Measurements from ENCODE around the gene STAT4.

The STAT4 gene

GRCh38 chr2:191176305-191176704 lies 25.5 kb upstream of the STAT4 start:
- Histone ChIP-seq H3K27ac (ENCODE audit: low read depth, low read length) (no peak overlapping the region), H3K27me3 (ENCODE audit: control insufficient read depth in 1 of 2, insufficient read depth in 2 of 2, low read length in 2 of 2) (no peaks in the 10 kb centered on the region), H3K4me1 (ENCODE audit: control insufficient read depth in 1 of 2, insufficient read depth in 2 of 2, low read length in 2 of 2) (peaks cover 10 to 26% of the 10 kb centered on the region in 2 donors), H3K9me3 (ENCODE audit: control insufficient read depth in 1 of 2, low read length in 2 of 2) (no peaks in the 10 kb centered on the region), H3K36me3 (ENCODE audit: control insufficient read depth in 1 of 2, insufficient read depth in 2 of 2, low read length in 2 of 2) (no peaks in the 10 kb centered on the region), H3K9ac (ENCODE audit: low read depth in 1 of 2, low read length in 2 of 2) (no peak overlapping the region), H3K4me3 (ENCODE audit: low read depth in 1 of 2, low read length in 2 of 2) (no peak overlapping the region)

- Histone ChIP-seq H3K27me3 (ENCODE audit: control insufficient read depth in 1 of 2, insufficient read depth in 2 of 2, low read length in 2 of 2) (no peaks in the 10 kb centered on the region), H3K4me1 (ENCODE audit: control insufficient read depth in 1 of 2, insufficient read depth in 2 of 2, low read length in 2 of 2) (peaks cover 10 to 26% of the 10 kb centered on the region in 2 donors), H3K9me3 (ENCODE audit: control insufficient read depth in 1 of 2, low read length in 2 of 2) (no peaks in the 10 kb centered on the region), H3K36me3 (ENCODE audit: control insufficient read depth in 1 of 2, insufficient read depth in 2 of 2, low read length in 2 of 2) (no peaks in the 10 kb centered on the region), H3K9ac (ENCODE audit: low read depth in 1 of 2, low read length in 2 of 2) (no peak overlapping the region), H3K27ac (ENCODE audit: low read depth, low read length) (no peak overlapping the region), H3K4me3 (ENCODE audit: low read depth in 1 of 2, low read length in 2 of 2) (no peak overlapping the region)
These were observed 23.6 kb upstream of the STAT4 start for GRCh38 chr2:191174442-191174841.

DNA sequence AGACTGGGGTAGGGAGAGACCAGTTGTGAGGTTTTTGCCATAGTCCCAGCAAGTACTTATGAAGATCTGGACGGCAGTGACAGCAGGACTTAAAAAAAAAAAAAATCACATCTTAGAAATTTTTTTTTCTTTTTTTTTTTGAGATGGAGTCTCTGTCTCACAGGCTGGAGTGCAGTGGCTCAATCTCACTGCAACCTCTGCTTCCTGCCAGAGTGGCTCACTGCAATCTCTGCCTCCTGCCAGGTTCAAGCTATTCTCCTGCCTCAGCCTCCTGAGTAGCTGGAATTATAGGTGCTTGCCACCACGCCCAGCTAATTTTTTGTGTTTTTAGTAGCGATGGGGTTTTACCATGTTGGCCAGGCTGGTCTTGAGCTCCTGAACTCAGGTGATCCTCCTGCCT lies 22.4 kb upstream of the STAT4 start:
- Histone ChIP-seq H3K36me3 (ENCODE audit: control insufficient read depth in 1 of 2, insufficient read depth in 2 of 2, low read length in 2 of 2) (no peaks in the 10 kb centered on the region), H3K4me1 (ENCODE audit: control insufficient read depth in 1 of 2, insufficient read depth in 2 of 2, low read length in 2 of 2) (peaks cover 10 to 20% of the 10 kb centered on the region in 2 donors), H3K27ac (ENCODE audit: low read depth, low read length) (no peak overlapping the region), H3K9me3 (ENCODE audit: control insufficient read depth in 1 of 2, low read length in 2 of 2) (no peaks in the 10 kb centered on the region), H3K9ac (ENCODE audit: low read depth in 1 of 2, low read length in 2 of 2) (no peak overlapping the region), H3K4me3 (ENCODE audit: low read depth in 1 of 2, low read length in 2 of 2) (no peak overlapping the region), H3K27me3 (ENCODE audit: control insufficient read depth in 1 of 2, insufficient read depth in 2 of 2, low read length in 2 of 2) (no peaks in the 10 kb centered on the region)

GRCh38 chr2:191171708-191172355 lies 21.0 kb upstream of the STAT4 start:
- Histone ChIP-seq H3K4me1 (ENCODE audit: control insufficient read depth in 1 of 2, insufficient read depth in 2 of 2, low read length in 2 of 2) (peaks cover 7 to 11% of the 10 kb centered on the region in 2 donors), H3K27me3 (ENCODE audit: control insufficient read depth in 1 of 2, insufficient read depth in 2 of 2, low read length in 2 of 2) (no peaks in the 10 kb centered on the region), H3K9ac (ENCODE audit: low read depth in 1 of 2, low read length in 2 of 2) (no peak overlapping the region), H3K36me3 (ENCODE audit: control insufficient read depth in 1 of 2, insufficient read depth in 2 of 2, low read length in 2 of 2) (no peaks in the 10 kb centered on the region), H3K9me3 (ENCODE audit: control insufficient read depth in 1 of 2, low read length in 2 of 2) (no peaks in the 10 kb centered on the region), H3K4me3 (ENCODE audit: low read depth in 1 of 2, low read length in 2 of 2) (no peak overlapping the region), H3K27ac (ENCODE audit: low read depth, low read length) (no peak overlapping the region)

GRCh38 chr2:191171286-191171685 lies 20.5 kb upstream of the STAT4 start:
- no peaks in the 10 kb centered on the region for H3K9me3 ChIP-seq (ENCODE audit: control insufficient read depth in 1 of 2, low read length in 2 of 2)
- H3K27ac ChIP-seq (ENCODE audit: low read depth, low read length), result no peak overlapping the region
- H3K4me3 ChIP-seq (ENCODE audit: low read depth in 1 of 2, low read length in 2 of 2), result no peak overlapping the region
- H3K9ac ChIP-seq (ENCODE audit: low read depth in 1 of 2, low read length in 2 of 2), result no peak overlapping the region
- no peaks in the 10 kb centered on the region for H3K36me3 ChIP-seq (ENCODE audit: control insufficient read depth in 1 of 2, insufficient read depth in 2 of 2, low read length in 2 of 2)
- H3K4me1 ChIP-seq (ENCODE audit: control insufficient read depth in 1 of 2, insufficient read depth in 2 of 2, low read length in 2 of 2), result peaks cover 5 to 10% of the 10 kb centered on the region in 2 donors
- no peaks in the 10 kb centered on the region for H3K27me3 ChIP-seq (ENCODE audit: control insufficient read depth in 1 of 2, insufficient read depth in 2 of 2, low read length in 2 of 2)

DNA sequence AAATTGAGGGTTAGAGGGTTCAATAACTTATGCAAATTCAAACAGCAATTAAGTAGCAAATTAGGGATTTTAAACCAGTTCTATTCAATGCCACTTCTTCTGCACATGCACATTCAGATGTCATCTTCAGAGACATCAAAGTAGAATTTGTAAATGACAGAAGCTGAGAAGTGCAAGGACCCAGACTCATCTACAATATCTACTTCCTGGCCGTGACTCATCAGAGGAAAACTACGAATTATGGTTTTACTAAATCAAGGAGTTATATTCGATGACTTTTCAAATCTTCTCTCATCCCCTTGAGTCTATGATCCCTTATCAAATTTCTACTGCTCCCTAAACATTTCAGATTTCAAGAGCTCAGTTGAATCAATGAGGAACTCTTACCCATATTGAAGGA lies 20.0 kb upstream of the STAT4 start:
- no peaks in the 10 kb centered on the region for H3K9me3 ChIP-seq (ENCODE audit: control insufficient read depth in 1 of 2, low read length in 2 of 2)
- no peak overlapping the region for H3K27ac ChIP-seq (ENCODE audit: low read depth, low read length)
- no peak overlapping the region for H3K9ac ChIP-seq (ENCODE audit: low read depth in 1 of 2, low read length in 2 of 2)
- H3K4me3 ChIP-seq (ENCODE audit: low read depth in 1 of 2, low read length in 2 of 2), result no peak overlapping the region
- H3K36me3 ChIP-seq (ENCODE audit: control insufficient read depth in 1 of 2, insufficient read depth in 2 of 2, low read length in 2 of 2), result no peaks in the 10 kb centered on the region
- no peaks in the 10 kb centered on the region for H3K27me3 ChIP-seq (ENCODE audit: control insufficient read depth in 1 of 2, insufficient read depth in 2 of 2, low read length in 2 of 2)
- peaks cover under 1 to 6% of the 10 kb centered on the region in 2 donors for H3K4me1 ChIP-seq (ENCODE audit: control insufficient read depth in 1 of 2, insufficient read depth in 2 of 2, low read length in 2 of 2)

- Histone ChIP-seq H3K4me3 (ENCODE audit: low read depth in 1 of 2, low read length in 2 of 2) (no peak overlapping the region), H3K27me3 (ENCODE audit: control insufficient read depth in 1 of 2, insufficient read depth in 2 of 2, low read length in 2 of 2) (no peaks in the 10 kb centered on the region), H3K36me3 (ENCODE audit: control insufficient read depth in 1 of 2, insufficient read depth in 2 of 2, low read length in 2 of 2) (no peaks in the 10 kb centered on the region), H3K27ac (ENCODE audit: low read depth, low read length) (no peak overlapping the region), H3K9me3 (ENCODE audit: control insufficient read depth in 1 of 2, low read length in 2 of 2) (no peaks in the 10 kb centered on the region), H3K9ac (ENCODE audit: low read depth in 1 of 2, low read length in 2 of 2) (no peak overlapping the region), H3K4me1 (ENCODE audit: control insufficient read depth in 1 of 2, insufficient read depth in 2 of 2, low read length in 2 of 2) (peaks cover 0 to 8% of the 10 kb centered on the region in 2 donors)
These were observed 19.5 kb upstream of the STAT4 start for GRCh38 chr2:191170301-191170636.

DNA sequence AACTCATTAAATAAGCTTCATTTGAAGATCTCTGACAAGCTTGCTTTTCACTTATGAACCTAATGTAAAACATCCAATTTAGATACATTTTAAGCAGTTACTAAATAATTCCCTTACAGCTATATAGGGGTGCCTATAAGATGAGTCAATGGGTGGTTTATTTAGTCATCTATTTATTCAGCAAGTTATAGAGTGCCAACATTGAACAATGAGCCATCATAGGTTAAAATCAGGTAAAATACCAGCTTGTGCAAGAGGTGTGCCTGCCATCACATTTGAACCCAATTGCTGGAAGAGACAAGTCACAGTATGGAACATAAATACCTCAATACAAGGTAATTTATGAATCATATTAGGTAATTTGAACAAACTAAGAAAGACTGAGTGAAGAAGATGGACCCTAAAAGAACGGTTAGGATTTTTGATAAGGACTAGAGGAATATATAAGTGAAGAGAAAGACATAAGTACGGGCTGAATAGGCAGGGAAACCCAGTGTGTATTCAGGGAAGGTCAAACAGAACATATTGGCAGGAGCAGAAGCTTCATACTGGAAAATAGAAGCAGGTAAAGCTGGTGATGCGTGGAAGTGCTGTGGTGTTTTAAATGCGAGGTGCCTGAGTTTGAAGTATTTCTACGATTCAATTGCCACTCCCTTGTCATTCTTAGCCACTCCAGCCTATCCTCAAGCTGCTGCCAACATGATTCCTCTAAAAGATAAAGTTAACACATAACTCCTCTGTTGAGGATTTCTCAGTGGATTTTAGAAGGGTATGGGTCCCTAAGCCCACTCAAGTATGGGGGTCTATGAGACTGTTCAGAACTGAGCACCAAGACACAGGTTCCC lies 18.9 kb upstream of the STAT4 start:
- H3K27ac ChIP-seq (ENCODE audit: low read depth, low read length), result no peak overlapping the region
- H3K4me1 ChIP-seq (ENCODE audit: control insufficient read depth in 1 of 2, insufficient read depth in 2 of 2, low read length in 2 of 2), result peaks cover 0 to 12% of the 10 kb centered on the region in 2 donors
- no peaks in the 10 kb centered on the region for H3K27me3 ChIP-seq (ENCODE audit: control insufficient read depth in 1 of 2, insufficient read depth in 2 of 2, low read length in 2 of 2)
- H3K9me3 ChIP-seq (ENCODE audit: control insufficient read depth in 1 of 2, low read length in 2 of 2), result no peaks in the 10 kb centered on the region
- H3K36me3 ChIP-seq (ENCODE audit: control insufficient read depth in 1 of 2, insufficient read depth in 2 of 2, low read length in 2 of 2), result no peaks in the 10 kb centered on the region
- no peak overlapping the region for H3K9ac ChIP-seq (ENCODE audit: low read depth in 1 of 2, low read length in 2 of 2)
- H3K4me3 ChIP-seq (ENCODE audit: low read depth in 1 of 2, low read length in 2 of 2), result no peak overlapping the region

- Histone ChIP-seq H3K36me3 (ENCODE audit: control insufficient read depth in 1 of 2, insufficient read depth in 2 of 2, low read length in 2 of 2) (no peaks in the 10 kb centered on the region), H3K9me3 (ENCODE audit: control insufficient read depth in 1 of 2, low read length in 2 of 2) (no peaks in the 10 kb centered on the region), H3K27ac (ENCODE audit: low read depth, low read length) (no peak overlapping the region), H3K9ac (ENCODE audit: low read depth in 1 of 2, low read length in 2 of 2) (no peak overlapping the region), H3K4me1 (ENCODE audit: control insufficient read depth in 1 of 2, insufficient read depth in 2 of 2, low read length in 2 of 2) (peaks cover 0 to 12% of the 10 kb centered on the region in 2 donors), H3K27me3 (ENCODE audit: control insufficient read depth in 1 of 2, insufficient read depth in 2 of 2, low read length in 2 of 2) (no peaks in the 10 kb centered on the region), H3K4me3 (ENCODE audit: low read depth in 1 of 2, low read length in 2 of 2) (no peak overlapping the region)
These were observed 17.0 kb upstream of the STAT4 start for GRCh38 chr2:191167766-191168165.

DNA sequence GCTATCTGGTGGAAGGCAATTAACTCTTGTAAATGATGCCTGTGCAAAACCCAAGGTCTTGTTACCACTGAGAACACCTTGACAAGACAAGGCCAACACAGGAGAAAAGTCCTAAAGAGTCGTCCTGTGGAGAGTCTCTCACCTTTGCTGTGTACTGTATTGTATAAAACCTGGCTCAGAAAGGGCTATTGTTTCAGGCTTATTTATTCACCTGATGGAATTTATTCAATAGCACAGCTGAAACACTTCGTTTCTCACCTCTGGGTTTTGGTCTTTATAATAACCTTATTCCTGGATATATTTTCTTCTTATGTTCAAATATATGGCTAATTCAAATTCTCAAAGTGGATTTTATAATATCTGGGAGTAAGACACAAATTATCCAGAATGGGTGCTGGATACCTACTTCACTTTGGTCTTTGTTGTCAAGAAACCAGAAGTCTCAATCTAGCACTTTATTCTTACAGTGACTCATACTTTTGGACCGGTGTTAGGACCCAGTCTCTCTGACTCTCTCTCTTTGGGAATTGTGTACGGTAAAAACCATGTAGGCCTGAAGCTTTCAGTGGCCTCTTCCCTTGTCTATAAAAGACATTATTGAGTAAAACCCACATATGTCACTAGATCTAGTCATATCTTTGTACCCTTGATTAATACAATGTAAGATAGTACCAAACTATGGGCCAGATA lies 16.1 kb upstream of the STAT4 start:
- Histone ChIP-seq H3K9me3 (ENCODE audit: control insufficient read depth in 1 of 2, low read length in 2 of 2) (no peaks in the 10 kb centered on the region), H3K4me3 (ENCODE audit: low read depth in 1 of 2, low read length in 2 of 2) (no peak overlapping the region), H3K27ac (ENCODE audit: low read depth, low read length) (no peak overlapping the region), H3K27me3 (ENCODE audit: control insufficient read depth in 1 of 2, insufficient read depth in 2 of 2, low read length in 2 of 2) (no peaks in the 10 kb centered on the region), H3K9ac (ENCODE audit: low read depth in 1 of 2, low read length in 2 of 2) (no peak overlapping the region), H3K4me1 (ENCODE audit: control insufficient read depth in 1 of 2, insufficient read depth in 2 of 2, low read length in 2 of 2) (peaks cover 0 to 12% of the 10 kb centered on the region in 2 donors), H3K36me3 (ENCODE audit: control insufficient read depth in 1 of 2, insufficient read depth in 2 of 2, low read length in 2 of 2) (no peaks in the 10 kb centered on the region)

All from duodenal mucosa (tissue), 2 donors.